Endothelial cell (in vitro differentiated cells): ENCODE results near the gene PCNA. TPM values are rescaled to one million over a fixed set of nuclear protein-coding genes. Genes with fewer than 3 reads are reported as not detected.

Experiments used
- DNase-seq: peaks from one replicate; pipeline ENCODE4 v3.0.0; 2021; ENCODE audit warnings: low spot score
- H3K27ac Mint-ChIP-seq: one replicate; pipeline ENCODE4 v1.8.0; 2021; ENCODE audit warnings: mixed read lengths, inconsistent platforms; ENCODE audit not compliant: unreplicated experiment
- H3K27me3 Mint-ChIP-seq: one replicate; pipeline ENCODE4 v1.8.0; 2021; ENCODE audit warnings: mild to moderate bottlenecking, moderate library complexity, mixed read lengths, inconsistent platforms; ENCODE audit not compliant: unreplicated experiment
- H3K36me3 Mint-ChIP-seq: one replicate; pipeline ENCODE4 v1.8.0; 2021; ENCODE audit warnings: mild to moderate bottlenecking, low read depth, mixed read lengths, inconsistent platforms; ENCODE audit not compliant: unreplicated experiment
- H3K4me1 Mint-ChIP-seq: one replicate; pipeline ENCODE4 v1.8.0; 2021; ENCODE audit warnings: mild to moderate bottlenecking, mixed read lengths, inconsistent platforms; ENCODE audit not compliant: unreplicated experiment
- H3K4me3 Mint-ChIP-seq: one replicate; pipeline ENCODE4 v1.8.0; 2021; ENCODE audit warnings: mild to moderate bottlenecking, mixed read lengths, inconsistent platforms; ENCODE audit not compliant: unreplicated experiment
- H3K9me3 Mint-ChIP-seq: one replicate; pipeline ENCODE4 v1.8.0; 2021; ENCODE audit warnings: mixed read lengths, inconsistent platforms; ENCODE audit not compliant: unreplicated experiment
- total RNA-seq: library from RNA; stranded (reverse); fragmentation: NEBNext Ultra II Directional; extraction: Animal tissue kit (Norgen Biotek cat#: 25700); gene quantifications from one replicate; pipeline ENCODE4 v1.2.1, GENCODE V29; 2021; ENCODE audit not compliant: unreplicated experiment
- TF ChIP-seq, protein P1 (sequence below): fragments of 200-600 bp; sonication (generic); IDR thresholded peaks from one replicate; pipeline ENCODE4 v1.5.0; 2021; ENCODE audit warnings: antibody characterized with exemption; ENCODE audit not compliant: unreplicated experiment

PCNA gene
- total RNA-seq, 1 donor from 2014 or later = 77.1 TPM

DNA sequence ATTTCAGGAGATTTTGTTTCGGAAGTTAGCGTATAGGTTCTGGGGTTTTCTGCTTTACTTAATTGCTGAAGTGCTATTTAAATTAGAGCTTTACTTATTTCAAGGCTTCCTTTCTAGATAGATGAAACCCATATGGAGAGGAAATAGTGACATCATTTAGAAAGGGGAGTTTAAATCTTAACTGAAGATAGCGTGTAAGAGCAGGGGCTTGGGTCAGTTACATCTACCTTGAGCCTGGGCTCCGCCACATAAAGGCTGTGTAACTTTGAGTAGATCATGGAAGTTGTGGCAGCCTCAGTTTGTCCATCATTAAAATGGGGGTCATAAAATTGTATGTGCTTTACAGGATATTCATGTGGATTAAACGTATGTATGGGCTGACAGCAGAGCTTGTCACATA lies 11.7 kb upstream of the PCNA start:
- Mint-ChIP-seq H3K9me3 (no peaks in the 10 kb centered on the region), H3K27ac (peak overlapping the region; percentile 32), H3K4me3 (no peak overlapping the region), H3K36me3 (peaks cover 4% of the 10 kb centered on the region), H3K27me3 (peaks cover 8% of the 10 kb centered on the region), H3K4me1 (peaks cover 36% of the 10 kb centered on the region)
- no peak for DNase-seq
- TF ChIP-seq, protein P1, sequence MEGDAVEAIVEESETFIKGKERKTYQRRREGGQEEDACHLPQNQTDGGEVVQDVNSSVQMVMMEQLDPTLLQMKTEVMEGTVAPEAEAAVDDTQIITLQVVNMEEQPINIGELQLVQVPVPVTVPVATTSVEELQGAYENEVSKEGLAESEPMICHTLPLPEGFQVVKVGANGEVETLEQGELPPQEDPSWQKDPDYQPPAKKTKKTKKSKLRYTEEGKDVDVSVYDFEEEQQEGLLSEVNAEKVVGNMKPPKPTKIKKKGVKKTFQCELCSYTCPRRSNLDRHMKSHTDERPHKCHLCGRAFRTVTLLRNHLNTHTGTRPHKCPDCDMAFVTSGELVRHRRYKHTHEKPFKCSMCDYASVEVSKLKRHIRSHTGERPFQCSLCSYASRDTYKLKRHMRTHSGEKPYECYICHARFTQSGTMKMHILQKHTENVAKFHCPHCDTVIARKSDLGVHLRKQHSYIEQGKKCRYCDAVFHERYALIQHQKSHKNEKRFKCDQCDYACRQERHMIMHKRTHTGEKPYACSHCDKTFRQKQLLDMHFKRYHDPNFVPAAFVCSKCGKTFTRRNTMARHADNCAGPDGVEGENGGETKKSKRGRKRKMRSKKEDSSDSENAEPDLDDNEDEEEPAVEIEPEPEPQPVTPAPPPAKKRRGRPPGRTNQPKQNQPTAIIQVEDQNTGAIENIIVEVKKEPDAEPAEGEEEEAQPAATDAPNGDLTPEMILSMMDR = no peak

DNA sequence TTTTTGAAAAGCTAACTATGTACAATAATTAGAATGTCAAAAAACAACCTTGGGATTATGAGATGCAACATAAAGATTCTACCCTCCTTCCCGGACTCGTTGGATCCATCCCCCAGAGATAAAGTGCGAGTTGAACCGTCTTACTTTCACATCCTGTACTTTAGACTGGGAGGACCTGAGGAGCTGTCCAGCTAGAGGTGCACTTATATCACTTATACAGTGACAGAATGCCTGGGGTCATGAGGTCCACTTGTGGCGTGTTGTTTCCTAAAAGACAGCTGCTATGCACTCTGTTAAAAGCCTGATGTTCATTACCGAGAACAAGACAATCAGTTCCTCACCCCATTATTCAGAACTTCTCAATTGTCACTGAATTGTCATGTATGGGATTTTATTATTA lies 9.1 kb upstream of the PCNA start:
- Mint-ChIP-seq H3K27me3 (peaks cover 13% of the 10 kb centered on the region), H3K27ac (peak overlapping the region; percentile 70), H3K4me1 (peaks cover 25% of the 10 kb centered on the region), H3K36me3 (peaks cover 4% of the 10 kb centered on the region), H3K4me3 (peak overlapping the region; percentile 98), H3K9me3 (no peaks in the 10 kb centered on the region)
- TF ChIP-seq, protein P1 = no peak
- no peak for DNase-seq

DNA sequence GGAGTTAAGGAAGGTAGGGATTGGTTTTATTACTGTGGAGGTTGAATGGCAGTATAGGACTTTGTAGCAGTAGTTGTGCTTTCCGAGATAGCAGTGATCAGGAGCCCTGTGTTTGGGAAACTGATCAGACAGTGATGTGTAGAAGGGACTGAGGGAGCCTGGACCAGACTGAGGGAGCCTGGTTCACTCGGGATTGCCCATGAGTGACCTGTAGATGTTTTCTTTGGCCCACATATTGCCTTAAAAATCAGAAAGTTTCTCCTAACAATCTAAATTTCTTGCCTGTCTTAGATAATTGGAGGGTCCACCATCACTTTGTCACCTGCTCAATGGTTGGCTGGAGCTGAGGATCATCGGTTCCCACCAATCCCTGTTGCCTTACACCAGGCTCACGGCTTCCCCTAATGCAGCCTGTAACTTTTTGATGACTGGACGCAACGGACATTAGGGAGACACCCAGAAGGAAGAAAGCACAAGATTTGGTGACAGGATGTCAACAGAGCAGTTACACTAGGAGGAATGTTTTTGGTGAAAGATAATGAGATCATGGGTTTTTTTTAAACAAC lies 8.2 kb upstream of the PCNA start:
- no peaks in the 10 kb centered on the region for H3K9me3 Mint-ChIP-seq
- H3K27me3 Mint-ChIP-seq = peaks cover 13% of the 10 kb centered on the region
- no peak for DNase-seq
- peak overlapping the region; percentile 93 for H3K27ac Mint-ChIP-seq
- H3K36me3 Mint-ChIP-seq = peaks cover 4% of the 10 kb centered on the region
- peaks cover 25% of the 10 kb centered on the region for H3K4me1 Mint-ChIP-seq
- TF ChIP-seq, protein P1 = no peak
- H3K4me3 Mint-ChIP-seq = peak overlapping the region; percentile 98

DNA sequence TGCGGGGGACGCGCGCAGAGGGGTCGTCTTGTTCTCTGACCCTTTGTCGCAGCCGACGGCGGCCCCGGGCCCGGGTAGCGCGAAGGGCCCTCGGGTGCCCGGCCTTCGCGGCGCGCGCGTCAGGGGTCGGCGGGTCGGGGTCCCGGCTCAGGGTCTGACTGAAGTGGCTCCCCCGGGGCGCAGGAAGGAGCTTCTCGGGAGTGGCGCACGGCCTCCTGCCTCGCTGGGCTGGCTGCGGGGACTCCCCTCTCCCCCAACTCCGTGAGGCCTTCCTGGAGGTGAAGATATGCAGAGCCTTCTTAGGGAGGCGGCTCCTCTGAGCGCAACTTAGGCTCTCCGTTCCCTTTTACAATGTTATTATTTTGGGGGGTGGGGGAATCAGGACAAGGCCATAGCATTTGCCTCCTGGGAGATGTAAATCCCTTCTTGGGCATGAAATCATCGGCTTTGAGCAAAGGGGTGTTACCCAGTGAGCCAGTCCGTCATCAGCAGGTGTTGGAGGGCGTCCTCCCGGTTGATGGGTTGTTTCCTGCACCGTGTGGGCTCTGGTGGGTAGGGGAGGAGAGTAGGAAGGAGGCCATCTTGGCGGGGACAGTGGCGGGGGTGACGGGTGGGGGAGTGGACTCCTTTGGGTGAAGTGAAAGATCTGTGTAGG lies 7.6 kb upstream of the PCNA start:
- H3K36me3 Mint-ChIP-seq = peaks cover 4% of the 10 kb centered on the region
- H3K27me3 Mint-ChIP-seq = peaks cover 13% of the 10 kb centered on the region
- H3K27ac Mint-ChIP-seq = peak overlapping the region; percentile 93
- TF ChIP-seq, protein P1 = no peak
- peak; percentile 52 for DNase-seq
- H3K9me3 Mint-ChIP-seq = no peaks in the 10 kb centered on the region
- H3K4me1 Mint-ChIP-seq = peaks cover 25% of the 10 kb centered on the region
- H3K4me3 Mint-ChIP-seq = peak overlapping the region; percentile 98

DNA sequence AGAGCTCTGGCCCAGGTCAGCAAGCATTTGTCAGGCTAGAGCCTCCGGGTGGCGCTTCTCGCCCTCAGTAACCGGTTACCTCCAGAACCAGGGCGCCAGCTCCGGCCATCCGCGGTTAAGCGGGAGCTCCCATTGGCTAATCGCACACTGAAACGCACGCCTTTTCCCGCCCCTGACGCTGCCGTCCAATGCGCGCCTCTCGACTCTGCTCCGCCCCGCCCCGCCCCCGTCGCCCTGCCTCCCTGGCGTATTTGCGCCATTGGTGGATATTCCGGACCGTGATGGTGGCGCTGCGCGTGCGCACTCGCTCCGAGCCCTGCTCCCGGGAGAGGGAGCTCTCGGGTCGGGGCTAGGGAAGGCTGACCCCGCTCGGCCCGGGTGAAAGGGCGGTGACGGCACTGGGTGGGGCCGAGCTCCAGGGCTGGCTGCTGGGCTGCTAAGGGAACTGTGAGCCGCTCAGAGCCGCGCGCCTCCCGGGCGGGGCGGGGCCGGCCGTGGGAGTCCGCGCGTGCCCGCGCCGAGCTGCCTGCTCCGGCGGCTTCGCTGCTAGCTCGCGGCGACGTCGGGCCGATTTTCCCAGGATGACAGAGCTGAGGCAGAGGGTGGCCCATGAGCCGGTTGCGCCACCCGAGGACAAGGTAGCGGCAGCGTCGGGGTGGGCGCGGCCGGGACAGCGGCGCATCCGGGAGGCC lies 6.9 kb upstream of the PCNA start, which contains the start of gene CDS2:
Gene CDS2, plus strand, starts transcription at position 497 of the 692 bp plus-strand sequence. Its CDS starts 85 bp downstream, at position 582.
- TF ChIP-seq, protein P1 = peak; percentile 52
- Mint-ChIP-seq H3K4me3 (peak within 1 kb of the TSS; percentile 98), H3K36me3 (peaks cover 4% of the 10 kb centered on the region), H3K9me3 (no peaks in the 10 kb centered on the region), H3K27ac (peak within 1 kb of the TSS; percentile 93), H3K4me1 (peaks cover 25% of the 10 kb centered on the region), H3K27me3 (peaks cover 13% of the 10 kb centered on the region)
- peak; percentile 100 for DNase-seq
